Measurements from ENCODE around the gene NTRK2. TPM values are rescaled to one million over a fixed set of nuclear protein-coding genes. Genes with fewer than 3 reads are reported as not detected.

Gene NTRK2
- total and polyA plus RNA-seq, 4 donors = 0.26 to 1.4 (median 0.56) TPM

- H3K9ac ChIP-seq (ENCODE audit: low read depth in 1 of 2, low read length in 2 of 2) = no peak overlapping the region
- no peaks in the 10 kb centered on the region for H3K36me3 ChIP-seq (ENCODE audit: control insufficient read depth in 4 of 4, insufficient read depth in 3 of 4, low read depth in 1 of 4, low read length in 3 of 4)
- no peak overlapping the region for H3K4me3 ChIP-seq (ENCODE audit: low read depth in 1 of 3, low read length in 3 of 3)
- no peaks in the 10 kb centered on the region for H3K9me3 ChIP-seq (ENCODE audit: control insufficient read depth in 4 of 4, low read length in 3 of 4)
- 57% methylated on average over 1 of the region's 1 CpG for WGBS
- H3K27me3 ChIP-seq (ENCODE audit: control insufficient read depth in 4 of 4, insufficient read depth in 4 of 4, low read length in 3 of 4) = no peaks in the 10 kb centered on the region
- no peak for DNase-seq (ENCODE audit: low spot score)
- H3K4me1 ChIP-seq (ENCODE audit: control insufficient read depth in 4 of 4, insufficient read depth in 4 of 4, low read length in 3 of 4) = no peaks in the 10 kb centered on the region
- TF ChIP-seq GABPA (IDR thresholded peaks at IDR 0.05 in 1 of 2, conservative IDR thresholded peaks at IDR 0.05 in 1 of 2) (no peak), RXRA (IDR thresholded peaks at IDR 0.05) (no peak)
- H3K27ac ChIP-seq (ENCODE audit: low read depth in 1 of 2, low read length in 2 of 2) = no peak overlapping the region
Observed at GRCh38 chr9:84821431-84821830, 151.9 kb downstream of the NTRK2 start.

GRCh38 chr9:84822589-84823233, 153.2 kb downstream of the NTRK2 start:
- no peaks in the 10 kb centered on the region for H3K27me3 ChIP-seq (ENCODE audit: control insufficient read depth in 4 of 4, insufficient read depth in 4 of 4, low read length in 3 of 4)
- H3K9me3 ChIP-seq (ENCODE audit: control insufficient read depth in 4 of 4, low read length in 3 of 4) = no peaks in the 10 kb centered on the region
- no peaks in the 10 kb centered on the region for H3K36me3 ChIP-seq (ENCODE audit: control insufficient read depth in 4 of 4, insufficient read depth in 3 of 4, low read depth in 1 of 4, low read length in 3 of 4)
- TF ChIP-seq ZBTB33 (IDR thresholded peaks at IDR 0.05) (no peak), SP1 (IDR thresholded peaks at IDR 0.05) (no peak), RXRA (IDR thresholded peaks at IDR 0.05) (no peak), ATF3 (IDR thresholded peaks at IDR 0.05) (no peak), YY1 (IDR thresholded peaks at IDR 0.05) (no peak), REST (IDR thresholded peaks at IDR 0.05) (no peak), MAX (IDR thresholded peaks at IDR 0.05) (no peak), HNF4G (IDR thresholded peaks at IDR 0.05) (no peak), FOXA1 (IDR thresholded peaks at IDR 0.05) (no peak), JUND (IDR thresholded peaks at IDR 0.05) (no peak), EGR1 (IDR thresholded peaks at IDR 0.05; ENCODE audit: low read depth in 2 of 2) (no peak), RAD21 (IDR thresholded peaks at IDR 0.05) (no peak), HNF4A (conservative IDR thresholded peaks at IDR 0.05) (no peak), NR2F2 (IDR thresholded peaks at IDR 0.05) (no peak), TAF1 (conservative IDR thresholded peaks at IDR 0.05) (no peak), FOXA2 (IDR thresholded peaks at IDR 0.05) (no peak), GABPA (IDR thresholded peaks at IDR 0.05 in 1 of 2, conservative IDR thresholded peaks at IDR 0.05 in 1 of 2) (no peak), CTCF (IDR thresholded peaks at IDR 0.05; ENCODE audit: low read depth, low read length, missing input control) (no peak)
- H3K4me3 ChIP-seq (ENCODE audit: low read depth in 1 of 3, low read length in 3 of 3) = no peak overlapping the region
- WGBS = 68% methylated on average over 7 of the region's 7 CpGs
- H3K27ac ChIP-seq (ENCODE audit: low read depth in 1 of 2, low read length in 2 of 2) = no peak overlapping the region
- no peak for DNase-seq (ENCODE audit: low spot score)
- H3K4me1 ChIP-seq (ENCODE audit: control insufficient read depth in 4 of 4, insufficient read depth in 4 of 4, low read length in 3 of 4) = no peaks in the 10 kb centered on the region
- H3K9ac ChIP-seq (ENCODE audit: low read depth in 1 of 2, low read length in 2 of 2) = no peak overlapping the region
